ENCODE measurements around the gene PIPOX. TPM values are rescaled to one million over a fixed set of nuclear protein-coding genes. Genes with fewer than 3 reads are reported as not detected.

The PIPOX gene
- total RNA-seq, 3 donors from 2014 or later = 1.3 to 3.0 (median 2.9) TPM

GRCh38 chr17:29005936-29006511 is 36.9 kb upstream of the PIPOX start, which contains the start of gene SEZ6:
Gene SEZ6, minus strand, starts transcription at chr17:29006033. Its CDS starts 164 bp downstream, at chr17:29005869.
- Histone ChIP-seq H3K36me3 (no peaks in the 10 kb centered on the region), H3K4me3 (peak within 1 kb of the TSS in 1 of 3 donors; percentile 52), H3K27ac (no peak within 1 kb of the TSS), H3K4me1 (no peaks in the 10 kb centered on the region), H3K9me3 (no peaks in the 10 kb centered on the region), H3K27me3 (peaks cover 5 to 58% of the 10 kb centered on the region in 2 donors)
- TF ChIP-seq POLR2AphosphoS5 (IDR thresholded peaks at IDR 0.05) = no peak
- TF ChIP-seq POLR2A (IDR thresholded peaks at IDR 0.05) = no peak
- no peak for TF ChIP-seq CTCF (IDR thresholded peaks at IDR 0.05)
- DNase-seq (ENCODE audit: low spot score in 2 of 2) = peak; percentile 20 to 72
- intact Hi-C loops (cut with DNase I; ENCODE audit: low total_unique reads) = no loop called here

GRCh38 chr17:29007456-29007855 is 35.5 kb upstream of the PIPOX start:
- no peak for DNase-seq (ENCODE audit: low spot score in 2 of 2)
- no peak overlapping the region for H3K27ac ChIP-seq
- no peak overlapping the region for H3K4me3 ChIP-seq
- intact Hi-C loops (cut with DNase I; ENCODE audit: low total_unique reads) = no loop called here
- H3K4me1 ChIP-seq = no peaks in the 10 kb centered on the region
- H3K27me3 ChIP-seq = peaks cover 5 to 58% of the 10 kb centered on the region in 2 donors
- TF ChIP-seq POLR2A (IDR thresholded peaks at IDR 0.05) (no peak), POLR2AphosphoS5 (IDR thresholded peaks at IDR 0.05) (no peak), CTCF (IDR thresholded peaks at IDR 0.05) (no peak)
- H3K9me3 ChIP-seq = no peaks in the 10 kb centered on the region
- no peaks in the 10 kb centered on the region for H3K36me3 ChIP-seq

- TF ChIP-seq CTCF (IDR thresholded peaks at IDR 0.05) (no peak), POLR2AphosphoS5 (IDR thresholded peaks at IDR 0.05) (no peak), POLR2A (IDR thresholded peaks at IDR 0.05) (no peak)
- H3K27ac ChIP-seq = no peak overlapping the region
- H3K36me3 ChIP-seq = no peaks in the 10 kb centered on the region
- H3K4me1 ChIP-seq = no peaks in the 10 kb centered on the region
- no peak overlapping the region for H3K4me3 ChIP-seq
- H3K27me3 ChIP-seq = peaks cover 5 to 58% of the 10 kb centered on the region in 2 donors
- intact Hi-C loops (cut with DNase I; ENCODE audit: low total_unique reads) = no loop called here
- DNase-seq (ENCODE audit: low spot score in 2 of 2) = no peak
- no peaks in the 10 kb centered on the region for H3K9me3 ChIP-seq
Observed at GRCh38 chr17:29007860-29008455, 35.0 kb upstream of the PIPOX start.

GRCh38 chr17:29008591-29008990 is 34.4 kb upstream of the PIPOX start:
- Histone ChIP-seq H3K9me3 (no peaks in the 10 kb centered on the region), H3K4me1 (no peaks in the 10 kb centered on the region), H3K27ac (no peak overlapping the region), H3K36me3 (no peaks in the 10 kb centered on the region), H3K4me3 (no peak overlapping the region), H3K27me3 (peaks cover 5 to 51% of the 10 kb centered on the region in 2 donors)
- intact Hi-C loops (cut with DNase I; ENCODE audit: low total_unique reads) = no loop called here
- no peak for TF ChIP-seq POLR2A (IDR thresholded peaks at IDR 0.05)
- no peak for TF ChIP-seq CTCF (IDR thresholded peaks at IDR 0.05)
- no peak for TF ChIP-seq POLR2AphosphoS5 (IDR thresholded peaks at IDR 0.05)
- DNase-seq (ENCODE audit: low spot score in 2 of 2) = no peak

GRCh38 chr17:29010129-29010528 is 32.8 kb upstream of the PIPOX start:
- Histone ChIP-seq H3K36me3 (no peaks in the 10 kb centered on the region), H3K4me1 (no peaks in the 10 kb centered on the region), H3K9me3 (no peaks in the 10 kb centered on the region), H3K4me3 (no peak overlapping the region), H3K27me3 (peaks cover 5 to 36% of the 10 kb centered on the region in 2 donors), H3K27ac (no peak overlapping the region)
- intact Hi-C loops (cut with DNase I; ENCODE audit: low total_unique reads) = no loop called here
- TF ChIP-seq POLR2A (IDR thresholded peaks at IDR 0.05) = no peak
- TF ChIP-seq POLR2AphosphoS5 (IDR thresholded peaks at IDR 0.05) = no peak
- TF ChIP-seq CTCF (IDR thresholded peaks at IDR 0.05) = no peak
- DNase-seq (ENCODE audit: low spot score in 2 of 2) = no peak
